HG03575 (cell line): ENCODE measurements around the gene RANBP17.
"Not testable (repeated sequence)": the region's sequence is repeated elsewhere in the genome, so short reads cannot be mapped to it uniquely, and the experiment has no call there.

Experiments used
- ATAC-seq: cut with Tn5 transposase; IDR thresholded peaks from one replicate; pipeline ENCODE4 v1.9.1; 2021; ENCODE audit not compliant: unreplicated experiment, insufficient number of reproducible peaks, low FRiP score; ENCODE audit errors: extremely low read depth

The RANBP17 gene

GRCh38 chr5:170861667-170861916 lies 226 bp upstream of the RANBP17 start:
- ATAC-seq = no peak

GRCh38 chr5:170863646-170864045 lies 1.8 kb downstream of the RANBP17 start:
- ATAC-seq = no peak

DNA sequence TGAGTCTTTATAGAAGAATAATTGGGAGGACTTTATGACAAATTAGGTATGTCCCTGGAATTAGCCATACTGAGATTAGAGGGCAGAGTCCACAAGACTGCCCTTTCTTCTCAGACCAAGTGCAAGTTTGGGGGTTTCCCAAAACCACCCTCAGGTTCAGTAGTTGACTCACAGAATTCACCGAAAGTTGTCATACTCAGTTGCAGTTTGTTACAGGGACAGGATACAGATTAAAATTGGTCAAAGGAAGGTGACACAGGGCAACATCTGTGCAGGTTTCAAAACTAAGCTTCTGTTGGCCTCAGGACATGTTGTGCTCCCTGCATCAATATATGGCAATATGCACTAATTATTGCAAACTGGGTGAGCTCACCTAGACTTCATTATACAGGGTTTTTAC lies 3.8 kb downstream of the RANBP17 start:
- no peak for ATAC-seq

GRCh38 chr5:170867825-170868224 lies 6.0 kb downstream of the RANBP17 start:
- ATAC-seq = no peak

GRCh38 chr5:170870390-170870789 lies 8.6 kb downstream of the RANBP17 start:
- not testable (repeated sequence) for ATAC-seq

GRCh38 chr5:170874017-170874416 lies 12.2 kb downstream of the RANBP17 start:
- ATAC-seq = no peak

- no peak for ATAC-seq
Measured at GRCh38 chr5:170875811-170876210, 14.0 kb downstream of the RANBP17 start.

DNA sequence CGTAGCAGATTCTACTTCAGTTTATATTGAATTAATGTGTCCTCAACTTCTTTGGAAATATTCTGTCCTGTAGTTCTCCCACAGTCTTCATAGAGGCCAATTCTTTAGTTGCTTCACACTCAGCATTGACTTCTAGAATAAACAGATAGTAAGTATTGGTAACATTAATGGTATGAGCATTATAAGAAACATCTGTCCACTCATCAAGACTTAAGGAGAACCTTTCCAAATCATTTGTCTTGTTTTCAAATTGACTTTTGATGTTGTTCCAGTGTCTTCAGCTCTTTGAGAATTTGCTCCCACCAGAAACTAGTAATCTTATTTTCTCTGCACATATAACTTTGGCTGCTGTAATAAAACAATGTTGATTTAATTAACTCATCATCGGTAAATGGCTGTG lies 18.3 kb downstream of the RANBP17 start:
- ATAC-seq = no peak

GRCh38 chr5:170882345-170882744 lies 20.5 kb downstream of the RANBP17 start:
- no peak for ATAC-seq

DNA sequence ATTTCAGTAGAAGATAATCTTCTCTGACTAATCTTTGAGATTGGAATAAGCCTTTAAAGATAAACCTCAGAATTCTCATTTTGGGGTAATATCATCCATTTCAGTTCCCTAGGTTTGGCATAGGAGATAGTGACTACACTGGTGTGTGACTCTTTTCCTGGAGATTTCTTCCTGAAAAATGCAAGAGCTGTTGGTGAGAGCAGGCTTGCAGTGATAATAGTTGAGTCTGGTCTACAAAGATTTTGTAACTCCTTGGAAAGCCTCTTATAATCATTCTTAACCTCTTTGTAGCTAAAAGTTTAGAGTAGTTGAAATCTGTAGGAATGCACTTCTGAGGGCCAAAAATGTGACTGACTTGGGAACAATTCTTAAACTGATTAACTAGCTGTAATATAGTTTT lies 23.4 kb downstream of the RANBP17 start:
- no peak for ATAC-seq

DNA sequence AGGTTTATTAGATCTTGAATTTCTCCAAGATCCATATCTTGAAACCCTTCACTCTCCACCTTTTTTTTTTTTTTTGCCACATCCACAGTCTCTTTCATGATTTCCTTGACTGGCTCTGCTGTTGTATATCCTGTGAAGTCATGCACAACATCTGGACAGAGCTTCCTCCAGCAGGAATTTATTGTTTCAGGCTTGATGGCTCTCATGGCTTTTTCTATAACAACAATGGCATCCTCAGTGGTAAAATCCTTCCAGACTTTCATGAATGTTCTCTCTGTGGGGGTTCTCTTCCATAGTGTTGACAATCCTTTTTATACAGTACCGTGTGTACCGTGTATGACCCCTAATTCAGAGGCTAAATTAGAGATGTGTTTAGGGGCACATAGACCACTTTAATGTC lies 24.0 kb downstream of the RANBP17 start:
- ATAC-seq = no peak

DNA sequence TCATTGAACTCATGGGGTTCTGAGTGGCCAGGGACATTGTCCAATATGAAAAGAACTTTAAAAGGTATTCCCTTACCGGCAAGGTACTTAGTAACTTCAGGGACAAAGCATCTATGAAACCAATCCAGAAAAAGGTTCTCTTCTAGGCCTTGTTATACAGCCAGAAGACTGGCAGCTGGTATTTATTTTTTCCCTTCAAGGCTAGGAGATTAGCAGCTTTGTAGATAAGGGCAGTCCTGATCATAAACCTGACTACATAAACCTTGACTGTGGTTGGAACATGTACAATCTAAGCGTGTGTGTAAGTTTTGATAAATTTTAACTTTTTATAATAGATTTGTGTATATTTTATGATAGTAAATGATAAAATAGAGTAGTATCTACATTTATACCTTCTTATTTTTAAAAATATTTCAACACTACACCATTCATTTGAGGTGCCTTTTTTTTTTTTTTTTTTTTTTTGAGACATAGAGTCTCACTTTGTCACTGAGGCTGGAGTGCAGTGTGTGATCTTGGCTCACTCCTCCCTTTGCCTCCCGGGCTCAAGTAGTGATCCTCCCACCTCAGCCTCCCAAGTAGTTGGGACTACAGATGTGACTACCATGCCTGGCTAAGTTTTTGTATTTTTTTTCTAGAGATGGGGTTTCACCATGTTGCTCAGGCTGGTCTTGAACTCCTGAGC lies 24.5 kb downstream of the RANBP17 start:
- no peak for ATAC-seq

DNA sequence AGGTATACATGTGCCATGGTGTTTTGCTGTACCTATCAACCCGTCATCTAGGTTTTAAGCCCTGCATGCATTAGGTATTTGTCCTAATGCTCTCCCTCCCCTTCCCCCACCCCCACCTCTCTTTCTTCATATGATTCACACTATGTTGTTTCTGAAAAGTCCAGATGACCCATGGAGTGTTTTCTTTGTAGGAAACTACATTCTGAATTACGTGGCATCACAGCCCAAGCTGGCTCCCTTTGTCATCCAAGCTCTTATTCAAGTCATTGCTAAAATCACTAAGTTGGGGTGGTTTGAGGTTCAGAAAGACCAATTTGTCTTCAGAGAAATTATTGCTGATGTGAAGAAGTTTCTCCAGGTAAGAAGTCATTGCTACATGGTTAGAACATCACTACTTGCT lies 30.4 kb downstream of the RANBP17 start:
- no peak for ATAC-seq

- no peak for ATAC-seq
Measured at GRCh38 chr5:170894665-170895064, 32.8 kb downstream of the RANBP17 start.

DNA sequence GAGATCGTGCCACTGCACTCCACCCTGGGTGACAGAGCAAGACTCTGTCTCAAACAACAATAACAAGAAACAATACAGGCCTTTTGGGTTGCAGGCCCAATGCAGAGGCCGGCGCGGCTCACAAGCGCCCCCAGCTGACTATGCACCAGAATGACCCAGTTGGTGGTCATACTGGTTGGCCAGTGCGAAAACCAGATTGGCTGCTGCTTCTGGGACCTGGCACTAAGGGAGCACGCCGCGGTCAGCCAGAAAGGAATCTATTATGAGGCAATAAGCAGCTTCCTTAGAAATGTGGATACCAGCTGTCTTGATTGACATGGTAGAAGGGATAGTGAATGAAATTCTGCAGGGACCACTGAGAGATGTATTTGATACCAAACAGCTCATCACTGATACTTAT lies 35.0 kb downstream of the RANBP17 start:
- ATAC-seq = no peak

DNA sequence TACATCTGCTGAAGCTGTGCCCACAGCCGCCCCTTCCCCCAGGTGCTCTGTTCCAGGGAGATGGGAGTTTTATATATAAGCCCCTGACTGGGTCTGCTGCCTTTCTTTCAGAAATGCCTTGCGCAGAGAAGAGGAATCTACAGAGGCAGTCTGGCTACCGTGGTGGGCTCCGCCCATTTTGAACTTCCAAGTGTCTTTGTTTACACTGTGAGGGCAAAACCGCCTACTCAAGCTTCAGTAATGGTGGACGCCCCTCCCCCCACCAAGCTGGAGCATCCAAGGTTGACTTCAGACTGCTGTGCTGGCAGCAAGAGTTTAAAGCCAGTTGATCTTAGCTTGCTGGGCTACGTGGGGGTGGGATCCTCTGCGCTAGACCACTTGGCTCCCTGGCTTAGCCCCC lies 41.3 kb downstream of the RANBP17 start:
- no peak for ATAC-seq

- ATAC-seq = no peak
Measured at GRCh38 chr5:170907758-170908157, 45.9 kb downstream of the RANBP17 start.

DNA sequence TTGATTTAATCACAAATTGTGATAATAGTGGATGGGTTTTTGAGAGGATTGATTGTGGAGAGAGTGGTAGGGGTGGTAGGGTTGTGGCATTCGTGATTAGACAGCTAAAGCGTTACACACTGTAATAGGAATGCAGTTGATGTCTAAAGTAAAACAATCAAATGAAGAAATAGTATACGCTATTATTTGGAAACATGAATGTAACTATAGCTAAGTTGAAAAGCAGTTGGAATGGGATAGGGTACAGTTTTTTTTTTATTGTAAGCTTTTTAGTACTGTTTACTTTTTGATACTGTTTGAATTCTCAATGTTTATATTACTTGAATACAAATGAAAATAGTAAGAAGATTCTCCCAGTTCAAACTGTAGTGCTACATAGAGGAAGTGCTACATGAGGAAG lies 51.8 kb downstream of the RANBP17 start:
- no peak for ATAC-seq

DNA sequence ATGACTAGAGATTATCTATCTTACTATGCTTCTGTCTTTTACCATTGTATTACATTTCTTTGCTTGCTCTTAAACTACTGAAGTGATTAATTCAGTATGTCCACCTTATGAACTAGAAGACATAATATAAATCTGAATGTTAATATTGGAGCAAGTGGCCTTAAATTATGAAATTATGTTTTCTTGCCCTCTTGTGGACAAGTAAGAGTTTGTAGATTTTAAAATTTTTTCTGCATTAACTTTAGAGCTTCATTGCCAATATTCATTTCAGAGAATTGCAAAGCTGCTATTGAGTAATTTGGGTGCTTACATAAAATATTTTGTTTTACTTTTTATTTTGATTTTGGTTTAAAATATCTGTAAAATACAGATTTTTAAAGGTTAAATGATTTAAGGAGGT lies 55.3 kb downstream of the RANBP17 start:
- ATAC-seq = no peak

DNA sequence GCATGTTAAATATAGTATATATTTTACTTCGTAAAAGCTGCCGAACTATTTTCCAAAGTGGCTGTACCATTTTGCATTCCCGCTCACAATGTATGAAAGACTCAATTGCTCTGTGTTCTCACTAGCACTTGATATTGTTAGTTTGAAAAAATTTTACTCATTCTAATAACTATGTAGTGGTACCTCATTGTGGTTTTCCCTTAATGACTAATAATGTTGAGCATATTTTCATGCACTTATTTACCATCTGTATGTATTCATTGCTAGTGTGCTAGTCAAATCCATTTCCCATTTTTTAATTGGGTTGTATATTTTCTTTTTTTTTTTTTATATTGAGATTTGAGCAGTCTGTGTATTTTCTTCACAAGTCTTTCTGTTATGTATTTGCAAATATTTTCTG lies 58.4 kb downstream of the RANBP17 start:
- ATAC-seq = no peak

- not testable (repeated sequence) for ATAC-seq
Measured at GRCh38 chr5:170922331-170922730, 60.5 kb downstream of the RANBP17 start.
